Kidney epithelial cell (primary cell): ENCODE results near the gene FOCAD. TPM values are rescaled to one million over a fixed set of nuclear protein-coding genes. Genes with fewer than 3 reads are reported as not detected.

Source experiments
- DNase-seq: peaks from one replicate; pipeline ENCODE4 v3.0.0-alpha.2; 2010; ENCODE audit warnings: low read depth
- H3K27me3 ChIP-seq: 2 replicates; pipeline ENCODE4 v1.6.0; 2011; ENCODE audit warnings: low read length; ENCODE audit not compliant: control insufficient read depth, insufficient read depth
- H3K36me3 ChIP-seq: 2 replicates; pipeline ENCODE4 v1.5.1; 2011; ENCODE audit warnings: low read length; ENCODE audit not compliant: control insufficient read depth, insufficient read depth
- H3K4me3 ChIP-seq: 2 replicates; pipeline ENCODE4 v1.5.1; 2011; ENCODE audit warnings: low read depth, mild to moderate bottlenecking, control low read depth, low read length
- total RNA-seq: library from RNA; depleted of rRNA; stranded (reverse); fragments of >200 nt; gene quantifications from 2 replicates; pipeline ENCODE4 v1.2.3, GENCODE V29; 2015
- TF ChIP-seq, protein P1 (sequence below): IDR thresholded peaks from 2 replicates; pipeline ENCODE4 v1.5.1; 2011; ENCODE audit warnings: mild to moderate bottlenecking, moderate library complexity, low read length, control low read depth, inconsistent platforms; ENCODE audit not compliant: insufficient read depth, poor library complexity, severe bottlenecking

The FOCAD gene
- total RNA-seq, 1 donor from 2014 or later = 62.9 TPM

DNA sequence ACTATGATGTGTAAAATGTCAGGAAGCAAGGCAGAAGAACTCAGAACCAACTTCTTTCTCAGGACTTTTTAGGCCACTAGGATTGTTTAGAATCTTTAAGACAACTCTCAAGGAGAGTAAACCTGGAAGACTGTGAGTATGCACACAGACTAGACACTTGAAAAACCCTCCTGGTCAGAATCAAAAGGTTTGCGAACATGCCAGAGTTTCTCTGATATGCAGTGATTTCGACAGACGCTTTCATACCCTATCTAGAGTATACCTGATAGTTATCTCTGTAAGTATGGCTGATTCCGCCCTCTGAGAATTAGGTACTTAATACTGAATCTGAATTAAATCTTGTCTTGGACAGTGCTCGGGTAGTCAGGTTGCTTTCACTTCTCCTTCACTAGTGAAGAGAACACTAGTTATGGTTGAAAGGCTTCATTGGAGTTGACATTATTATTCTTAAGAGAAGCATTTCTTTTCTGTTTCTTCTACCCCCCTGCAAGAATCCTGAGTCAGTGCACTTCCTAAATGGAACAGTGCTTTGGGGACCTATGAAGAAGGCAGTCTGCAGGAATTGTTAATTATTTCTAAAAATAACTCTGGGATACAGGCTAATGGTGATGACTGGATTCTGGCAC is 189.3 kb downstream of the FOCAD start:
- DNase-seq = peak; percentile 71
- H3K4me3 ChIP-seq = no peak overlapping the region
- TF ChIP-seq, protein P1, sequence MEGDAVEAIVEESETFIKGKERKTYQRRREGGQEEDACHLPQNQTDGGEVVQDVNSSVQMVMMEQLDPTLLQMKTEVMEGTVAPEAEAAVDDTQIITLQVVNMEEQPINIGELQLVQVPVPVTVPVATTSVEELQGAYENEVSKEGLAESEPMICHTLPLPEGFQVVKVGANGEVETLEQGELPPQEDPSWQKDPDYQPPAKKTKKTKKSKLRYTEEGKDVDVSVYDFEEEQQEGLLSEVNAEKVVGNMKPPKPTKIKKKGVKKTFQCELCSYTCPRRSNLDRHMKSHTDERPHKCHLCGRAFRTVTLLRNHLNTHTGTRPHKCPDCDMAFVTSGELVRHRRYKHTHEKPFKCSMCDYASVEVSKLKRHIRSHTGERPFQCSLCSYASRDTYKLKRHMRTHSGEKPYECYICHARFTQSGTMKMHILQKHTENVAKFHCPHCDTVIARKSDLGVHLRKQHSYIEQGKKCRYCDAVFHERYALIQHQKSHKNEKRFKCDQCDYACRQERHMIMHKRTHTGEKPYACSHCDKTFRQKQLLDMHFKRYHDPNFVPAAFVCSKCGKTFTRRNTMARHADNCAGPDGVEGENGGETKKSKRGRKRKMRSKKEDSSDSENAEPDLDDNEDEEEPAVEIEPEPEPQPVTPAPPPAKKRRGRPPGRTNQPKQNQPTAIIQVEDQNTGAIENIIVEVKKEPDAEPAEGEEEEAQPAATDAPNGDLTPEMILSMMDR = no peak
- H3K36me3 ChIP-seq = no peaks in the 10 kb centered on the region
- no peaks in the 10 kb centered on the region for H3K27me3 ChIP-seq

DNA sequence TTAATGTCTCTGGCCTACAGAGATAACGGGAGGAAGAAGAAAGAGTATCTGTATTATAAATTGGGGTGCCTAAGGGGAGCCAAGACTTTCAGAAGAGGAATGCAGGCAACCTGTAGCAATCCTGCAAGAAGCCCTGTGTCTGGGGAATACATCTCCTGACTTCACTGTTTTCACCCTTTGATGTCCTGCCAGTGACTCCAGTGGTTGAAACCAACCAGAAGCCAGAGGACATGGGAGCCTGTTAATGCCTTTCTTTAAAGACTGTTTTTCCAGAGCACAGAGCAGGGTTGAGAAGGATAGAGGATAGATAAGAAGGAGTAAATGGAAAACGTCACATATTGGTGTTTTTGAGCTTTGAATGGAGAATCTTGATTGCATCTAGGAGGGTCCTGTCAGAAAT is 196.2 kb downstream of the FOCAD start:
- DNase-seq = no peak
- H3K4me3 ChIP-seq = no peak overlapping the region
- TF ChIP-seq, protein P1 = no peak

DNA sequence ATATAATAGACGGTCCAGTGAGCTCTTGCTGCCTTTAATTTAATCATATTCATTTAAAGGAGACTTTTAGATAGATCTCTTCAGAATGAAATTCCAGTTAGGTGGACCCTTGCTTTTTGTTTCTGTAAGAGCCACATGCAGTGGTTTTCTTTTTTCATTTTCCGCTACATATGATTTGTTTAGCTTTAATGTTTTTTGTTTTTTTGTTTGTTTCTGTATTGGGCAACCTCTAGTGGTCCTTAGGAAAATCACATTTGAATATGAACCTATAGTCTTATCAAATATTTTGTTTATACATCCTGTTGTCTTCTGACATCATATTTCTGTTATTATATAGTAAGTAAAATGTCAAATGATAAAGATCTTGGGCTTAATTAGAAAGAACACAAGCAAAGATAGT is 196.6 kb downstream of the FOCAD start:
- no peak for DNase-seq
- no peak overlapping the region for H3K4me3 ChIP-seq
- H3K27me3 ChIP-seq = no peaks in the 10 kb centered on the region
- TF ChIP-seq, protein P1 = no peak
- no peaks in the 10 kb centered on the region for H3K36me3 ChIP-seq

More for the DNA sequence above, 196.2 kb downstream of the FOCAD start:
- Histone ChIP-seq H3K36me3 (no peaks in the 10 kb centered on the region), H3K27me3 (no peaks in the 10 kb centered on the region)

DNA sequence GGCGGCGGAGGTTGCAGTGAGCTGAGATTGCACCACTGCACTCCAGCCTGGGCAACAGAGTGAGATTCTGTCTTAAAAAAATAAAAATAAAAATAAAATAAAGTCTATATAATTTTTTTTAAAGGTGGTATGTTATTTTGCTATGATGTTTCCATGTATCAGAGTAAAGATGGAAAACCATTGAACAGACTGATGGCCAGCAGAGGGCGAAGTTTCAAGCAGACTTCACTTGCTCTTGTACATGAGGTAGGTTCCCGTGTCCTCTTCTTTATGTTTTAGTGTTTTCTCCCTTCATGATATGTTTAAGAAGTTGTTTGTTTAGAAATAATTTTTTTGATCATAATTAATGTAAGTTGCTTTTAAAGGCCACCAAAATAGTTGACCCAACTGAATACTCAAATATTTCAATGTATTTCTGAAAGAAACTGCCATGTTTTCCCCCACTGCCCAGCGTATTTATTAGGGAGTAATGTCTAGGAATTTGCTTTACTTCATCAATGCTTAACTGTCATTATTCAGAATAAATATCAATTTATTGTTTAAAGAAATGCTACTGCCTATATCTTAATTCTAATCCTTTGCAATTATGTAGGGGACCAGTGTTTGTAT is 201.0 kb downstream of the FOCAD start:
- Histone ChIP-seq H3K36me3 (no peaks in the 10 kb centered on the region), H3K27me3 (no peaks in the 10 kb centered on the region), H3K4me3 (no peak overlapping the region)
- no peak for DNase-seq
- TF ChIP-seq, protein P1 = peak; percentile 67

DNA sequence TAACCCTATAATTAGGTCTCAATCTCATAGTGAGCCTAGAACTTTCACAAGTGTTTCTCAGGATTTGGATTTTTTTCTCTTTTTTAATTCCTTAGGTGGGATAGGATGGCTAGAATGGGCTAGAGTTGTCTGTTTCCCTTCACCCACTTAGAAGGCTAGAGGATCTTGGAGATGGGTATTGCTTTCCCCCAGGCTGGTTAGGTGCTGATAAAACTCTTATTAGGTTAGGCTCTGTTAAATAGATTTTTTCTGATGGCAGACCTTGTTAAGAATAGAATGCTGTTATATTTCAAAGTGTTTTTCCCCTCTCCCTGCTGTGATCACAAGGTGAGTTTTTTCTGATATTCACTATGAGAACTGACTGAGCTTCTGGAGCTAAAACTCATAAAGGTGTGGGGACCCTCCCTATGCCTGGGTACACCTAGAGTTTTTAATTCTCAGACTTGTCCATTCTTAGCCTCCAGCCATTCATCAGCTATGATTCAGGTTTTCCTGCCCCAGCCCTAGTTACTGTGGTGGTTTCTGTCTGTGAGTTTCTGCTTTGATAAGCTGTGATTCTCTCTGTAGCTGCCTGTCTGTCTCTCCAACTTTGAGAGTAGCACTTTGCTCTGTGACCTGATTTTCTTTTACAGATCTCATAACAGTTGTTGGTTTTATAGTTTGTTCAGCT is 215.0 kb downstream of the FOCAD start:
- H3K27me3 ChIP-seq = no peaks in the 10 kb centered on the region
- TF ChIP-seq, protein P1 = no peak
- no peak overlapping the region for H3K4me3 ChIP-seq
- no peaks in the 10 kb centered on the region for H3K36me3 ChIP-seq
- no peak for DNase-seq
